NCI-H510A treated with DMSO at 0.1 percent for 48 hours (cell line): ENCODE results near the gene RBFOX2.

Experiments used
- DNase-seq: peaks from one replicate; lab custom pipeline; 2025; lab: John Stamatoyannopoulos, UW

The RBFOX2 gene

GRCh38 chr22:35690001-35690400 is 338.6 kb downstream of the RBFOX2 start:
- DNase-seq = no peak

- no peak for DNase-seq
Measured at GRCh38 chr22:35688913-35689675, 339.5 kb downstream of the RBFOX2 start.
